Cardiac fibroblast (primary cell): ENCODE results near the gene SLC25A33.

ENCODE experiments used
- DNase-seq, 2 donors: peaks; one replicate each; pipeline versions ENCODE4 v3.0.0 to v3.0.0-alpha.2; 2010; ENCODE audit warnings: low read depth in 2 of 2
- H3K4me3 ChIP-seq, 2 donors: replicated peaks in 1 of 2; 1 replicate in 1 of 2; 2 replicates in 1 of 2; pipeline ENCODE4 v1.5.1; 2011; ENCODE audit warnings: low read depth in 2 of 2, low read length in 2 of 2, mild to moderate bottlenecking in 2 of 2, moderate library complexity in 1 of 2
- CTCF ChIP-seq: IDR thresholded peaks from one replicate; pipeline ENCODE4 v1.5.1; 2011; ENCODE audit warnings: low read depth, mild to moderate bottlenecking, low read length, inconsistent platforms

The SLC25A33 gene

GRCh38 chr1:9539829-9540550 is 725 bp downstream of the SLC25A33 start:
- peak overlapping the region; percentile 65 to 70 for H3K4me3 ChIP-seq
- DNase-seq: peak; percentile 51 to 56

GRCh38 chr1:9542430-9542829 is 3.2 kb downstream of the SLC25A33 start:
- no peak overlapping the region for H3K4me3 ChIP-seq
- peak; percentile 56 to 77 for DNase-seq
- TF ChIP-seq CTCF: no peak

More at GRCh38 chr1:9539829-9540550, 725 bp downstream of the SLC25A33 start:
- no peak for TF ChIP-seq CTCF

DNA sequence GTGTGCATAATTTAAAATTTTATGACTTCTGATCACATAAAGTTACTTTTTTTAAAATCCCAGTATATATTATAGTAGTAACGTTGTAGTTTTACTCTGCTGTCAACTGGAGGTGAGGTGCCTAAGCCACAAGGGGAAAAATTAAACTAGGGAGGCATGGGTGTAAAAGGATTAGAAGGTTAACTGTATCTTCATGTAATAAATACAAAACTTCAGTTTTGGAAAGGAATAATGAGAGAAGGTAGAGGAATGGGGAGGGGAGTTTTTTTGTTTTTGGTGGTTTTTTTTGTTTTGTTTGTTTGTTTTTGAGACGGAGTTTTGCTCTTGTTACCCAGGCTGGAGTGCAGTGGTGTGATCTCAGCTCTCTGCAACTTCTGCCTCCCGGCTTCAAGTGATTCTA is 5.7 kb downstream of the SLC25A33 start:
- H3K4me3 ChIP-seq: no peak overlapping the region
- no peak for DNase-seq
- no peak for TF ChIP-seq CTCF

- no peak for TF ChIP-seq CTCF
- no peak for DNase-seq
- no peak overlapping the region for H3K4me3 ChIP-seq
Observed at GRCh38 chr1:9549955-9550546, 10.8 kb downstream of the SLC25A33 start.

DNA sequence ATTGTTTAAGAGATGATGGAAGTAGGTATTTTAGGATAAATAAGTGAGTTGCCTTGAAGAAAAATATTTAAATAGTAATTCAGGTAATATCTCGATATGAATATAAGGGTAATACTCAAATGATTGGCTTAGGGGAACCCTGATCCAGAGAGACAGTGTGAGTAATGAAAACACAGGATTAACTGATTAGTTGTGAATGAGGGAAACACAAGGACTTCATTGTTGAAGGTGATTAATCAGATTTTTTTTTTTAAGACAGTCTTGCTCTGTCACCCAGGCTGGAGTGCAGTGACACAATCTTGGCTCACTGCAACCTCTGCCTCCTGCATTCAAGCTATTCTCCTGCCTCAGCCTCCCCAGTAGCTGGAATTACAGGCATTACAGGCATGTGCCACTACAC is 12.7 kb downstream of the SLC25A33 start:
- no peak for DNase-seq
- H3K4me3 ChIP-seq: no peak overlapping the region
- no peak for TF ChIP-seq CTCF

- DNase-seq: no peak
- no peak for TF ChIP-seq CTCF
- H3K4me3 ChIP-seq: no peak overlapping the region
Observed at GRCh38 chr1:9553736-9554144, 14.5 kb downstream of the SLC25A33 start.
